ENCODE results near the gene ABI2. TPM values are rescaled to one million over a fixed set of nuclear protein-coding genes. Genes with fewer than 3 reads are reported as not detected.

ABI2 gene
- total RNA-seq, 1 donor from 2014 or later: 69.1 TPM

DNA sequence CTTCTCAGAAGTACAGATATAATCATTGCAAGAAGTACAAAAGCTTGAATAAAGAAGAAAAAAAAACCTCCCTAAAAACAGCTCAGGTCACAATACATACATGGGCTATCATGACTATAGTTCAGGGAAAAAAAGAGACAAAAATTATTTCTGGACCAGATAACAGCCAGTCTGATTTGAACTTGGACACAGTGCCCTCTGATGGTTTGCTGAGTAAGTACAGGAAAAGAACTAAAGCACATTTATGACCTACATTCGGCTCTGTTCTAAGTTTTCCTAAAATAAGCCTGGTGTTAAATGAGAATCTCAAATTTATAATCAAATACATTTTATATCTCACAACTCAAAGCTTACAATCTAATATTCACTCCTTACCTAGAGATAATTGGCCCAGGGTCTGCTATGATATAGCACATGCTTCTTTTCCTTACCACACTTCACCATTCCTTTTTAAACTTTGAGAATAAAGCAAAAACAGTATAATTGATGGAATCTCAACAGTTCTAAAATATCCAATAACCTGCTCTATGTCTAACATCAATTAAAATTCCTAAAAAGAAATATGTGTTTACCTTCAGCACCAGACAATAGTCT is 125.8 kb downstream of the ABI2 start:
- H3K9me3 ChIP-seq: no peaks in the 10 kb centered on the region
- TF ChIP-seq, protein P1, sequence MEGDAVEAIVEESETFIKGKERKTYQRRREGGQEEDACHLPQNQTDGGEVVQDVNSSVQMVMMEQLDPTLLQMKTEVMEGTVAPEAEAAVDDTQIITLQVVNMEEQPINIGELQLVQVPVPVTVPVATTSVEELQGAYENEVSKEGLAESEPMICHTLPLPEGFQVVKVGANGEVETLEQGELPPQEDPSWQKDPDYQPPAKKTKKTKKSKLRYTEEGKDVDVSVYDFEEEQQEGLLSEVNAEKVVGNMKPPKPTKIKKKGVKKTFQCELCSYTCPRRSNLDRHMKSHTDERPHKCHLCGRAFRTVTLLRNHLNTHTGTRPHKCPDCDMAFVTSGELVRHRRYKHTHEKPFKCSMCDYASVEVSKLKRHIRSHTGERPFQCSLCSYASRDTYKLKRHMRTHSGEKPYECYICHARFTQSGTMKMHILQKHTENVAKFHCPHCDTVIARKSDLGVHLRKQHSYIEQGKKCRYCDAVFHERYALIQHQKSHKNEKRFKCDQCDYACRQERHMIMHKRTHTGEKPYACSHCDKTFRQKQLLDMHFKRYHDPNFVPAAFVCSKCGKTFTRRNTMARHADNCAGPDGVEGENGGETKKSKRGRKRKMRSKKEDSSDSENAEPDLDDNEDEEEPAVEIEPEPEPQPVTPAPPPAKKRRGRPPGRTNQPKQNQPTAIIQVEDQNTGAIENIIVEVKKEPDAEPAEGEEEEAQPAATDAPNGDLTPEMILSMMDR (IDR thresholded peaks at IDR 0.05): peak; percentile 54 to 78 (median 59)
- no peak for DNase-seq (ENCODE audit: low spot score in 2 of 2)
- peaks cover 38 to 54% of the 10 kb centered on the region in 2 donors for H3K36me3 ChIP-seq
- H3K27me3 ChIP-seq: no peaks in the 10 kb centered on the region
- H3K4me3 ChIP-seq: no peak overlapping the region
- H3K4me1 ChIP-seq: peaks cover 0 to 2% of the 10 kb centered on the region in 2 donors
- intact Hi-C loops (cut with DNase I): loop anchor here (5.0 kb wide), 1 partner anchor 127 kb away; the partner anchor contains the start of gene ABI2
- no peak overlapping the region for H3K27ac ChIP-seq

GRCh38 chr2:203455209-203455608 is 127.0 kb downstream of the ABI2 start:
- Histone ChIP-seq H3K27me3 (no peaks in the 10 kb centered on the region), H3K27ac (no peak overlapping the region), H3K36me3 (peaks cover 44 to 55% of the 10 kb centered on the region in 2 donors), H3K9me3 (no peaks in the 10 kb centered on the region), H3K4me3 (no peak overlapping the region), H3K4me1 (peaks cover 0 to 2% of the 10 kb centered on the region in 2 donors)
- TF ChIP-seq, protein P1 (IDR thresholded peaks at IDR 0.05): no peak
- intact Hi-C loops (cut with DNase I): no loop called here
- no peak for DNase-seq (ENCODE audit: low spot score in 2 of 2)

- peaks cover 31 to 43% of the 10 kb centered on the region in 2 donors for H3K36me3 ChIP-seq
- H3K4me3 ChIP-seq: no peak overlapping the region
- no peaks in the 10 kb centered on the region for H3K9me3 ChIP-seq
- TF ChIP-seq, protein P1 (IDR thresholded peaks at IDR 0.05): no peak
- no peaks in the 10 kb centered on the region for H3K27me3 ChIP-seq
- H3K27ac ChIP-seq: no peak overlapping the region
- intact Hi-C loops (cut with DNase I): no loop called here
- DNase-seq (ENCODE audit: low spot score in 2 of 2): no peak
- H3K4me1 ChIP-seq: peaks cover 0 to 4% of the 10 kb centered on the region in 2 donors
Measured at GRCh38 chr2:203461746-203462145, 133.6 kb downstream of the ABI2 start.

DNA sequence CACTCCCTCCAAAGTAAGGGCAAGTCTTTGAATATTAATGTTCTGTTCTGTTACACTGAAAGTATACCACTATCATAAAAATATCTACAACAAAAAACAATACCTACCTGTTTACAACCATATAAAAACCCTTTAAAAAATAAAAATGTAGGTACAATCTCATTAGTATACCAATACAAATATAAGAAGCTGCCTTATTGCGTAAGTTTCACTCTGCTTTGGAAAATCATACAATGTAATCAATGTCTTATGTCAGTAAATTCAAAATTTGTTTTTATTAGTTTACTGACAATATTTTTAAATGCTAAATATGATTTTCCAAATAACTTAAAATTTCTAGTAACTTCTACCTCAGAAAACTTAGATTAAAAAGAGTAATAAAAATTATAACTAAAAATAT is 134.1 kb downstream of the ABI2 start:
- Histone ChIP-seq H3K4me1 (peaks cover 0 to 4% of the 10 kb centered on the region in 2 donors), H3K9me3 (no peaks in the 10 kb centered on the region), H3K27ac (no peak overlapping the region), H3K4me3 (no peak overlapping the region), H3K27me3 (no peaks in the 10 kb centered on the region), H3K36me3 (peaks cover 28 to 37% of the 10 kb centered on the region in 2 donors)
- no peak for DNase-seq (ENCODE audit: low spot score in 2 of 2)
- TF ChIP-seq, protein P1 (IDR thresholded peaks at IDR 0.05): no peak
- intact Hi-C loops (cut with DNase I): no loop called here

- intact Hi-C loops (cut with DNase I): no loop called here
- peaks cover 19 to 28% of the 10 kb centered on the region in 2 donors for H3K36me3 ChIP-seq
- no peak overlapping the region for H3K4me3 ChIP-seq
- H3K27me3 ChIP-seq: no peaks in the 10 kb centered on the region
- TF ChIP-seq, protein P1 (IDR thresholded peaks at IDR 0.05): no peak
- H3K27ac ChIP-seq: no peak overlapping the region
- peaks cover 0 to 4% of the 10 kb centered on the region in 2 donors for H3K4me1 ChIP-seq
- DNase-seq (ENCODE audit: low spot score in 2 of 2): no peak
- no peaks in the 10 kb centered on the region for H3K9me3 ChIP-seq
Measured at GRCh38 chr2:203463266-203463678, 135.1 kb downstream of the ABI2 start.
